ENCODE data around the gene FBXW8. TPM values are rescaled to one million over a fixed set of nuclear protein-coding genes. Genes with fewer than 3 reads are reported as not detected.
A peak's percentile ranks its signal among the peaks of the same experiment; 100 is the strongest.

FBXW8 gene
- total and polyA plus RNA-seq, 2 donors (not counting 3 experiments of a cell fraction or from before 2014, with no cell fraction given): 15.4 TPM

GRCh38 chr12:117046861-117047530 is 136.2 kb downstream of the FBXW8 start:
- BruUV-seq (replicated peaks): no TSS peak
- DNase-seq (ENCODE audit: low read depth, low spot score) (no peak), FAIRE-seq (no peak)
- Histone ChIP-seq H3K9ac (replicated peaks; ENCODE audit: extremely low read depth, insufficient read depth, low read length) (no peak overlapping the region), H3K4me3 (replicated peaks in 1 of 3; ENCODE audit: insufficient read depth in 1 of 3, low read depth in 1 of 3, low read length in 3 of 3) (no peak overlapping the region), H3K9me3 (replicated peaks; ENCODE audit: control insufficient read depth, insufficient read depth, low read length) (no peaks in the 10 kb centered on the region), H3K27me3 (ENCODE audit: control insufficient read depth in 2 of 2, insufficient read depth in 2 of 2, low read length in 2 of 2) (no peaks in the 10 kb centered on the region), H3K4me2 (ENCODE audit: insufficient read depth, low read length) (no peak overlapping the region), H3K4me1 (ENCODE audit: control insufficient read depth, extremely low read depth, insufficient read depth, low read length) (peaks cover 6% of the 10 kb centered on the region), H3K9me1 (replicated peaks; ENCODE audit: control insufficient read depth, extremely low read depth, insufficient read depth, low read length) (no peaks in the 10 kb centered on the region), H3K36me3 (ENCODE audit: control insufficient read depth in 2 of 2, extremely low read depth in 1 of 2, insufficient read depth in 2 of 2, low read length in 2 of 2) (no peaks in the 10 kb centered on the region), H3K27ac (ENCODE audit: insufficient read depth, low read depth, low read length) (no peak overlapping the region), H4K20me1 (replicated peaks; ENCODE audit: control insufficient read depth, extremely low read depth, insufficient read depth, low read length) (no peaks in the 10 kb centered on the region), H2AFZ (ENCODE audit: low read depth, low read length) (no peak overlapping the region), H3K79me2 (ENCODE audit: control insufficient read depth, insufficient read depth, low read length) (no peaks in the 10 kb centered on the region)
- CTCF ChIA-PET: interaction anchor here (1.0 kb wide), 1 partner anchor 10 kb away, joined by 3 read pairs; no protein-coding TSS in a partner anchor
- POLR2A ChIA-PET: no interaction called here
- no peak for TF ChIP-seq POLR2A (IDR thresholded peaks at IDR 0.05; ENCODE audit: low read depth, low read length)
- TF ChIP-seq MAX (IDR thresholded peaks at IDR 0.05; ENCODE audit: insufficient read depth, insufficient read length): no peak
- TF ChIP-seq EZH2 (IDR thresholded peaks at IDR 0.05; ENCODE audit: borderline replicate concordance, low read depth, low read length, severe bottlenecking): no peak
- no peak for TF ChIP-seq MYC (IDR thresholded peaks at IDR 0.05; ENCODE audit: low read depth, low read length)
- intact Hi-C loops (cut with micrococcal nuclease): no loop called here
- dilution Hi-C loops (cut with MboI; ENCODE audit: extremely low pct_ligation_motif_present, low sequenced_read_pairs): no loop called here

- POLR2A ChIA-PET: no interaction called here
- dilution Hi-C loops (cut with MboI; ENCODE audit: extremely low pct_ligation_motif_present, low sequenced_read_pairs): no loop called here
- H3K4me3 ChIP-seq (replicated peaks in 1 of 3; ENCODE audit: insufficient read depth in 1 of 3, low read depth in 1 of 3, low read length in 3 of 3): no peak overlapping the region
- peak; percentile 23 for DNase-seq (ENCODE audit: low read depth, low spot score)
- no peaks in the 10 kb centered on the region for H3K9me3 ChIP-seq (replicated peaks; ENCODE audit: control insufficient read depth, insufficient read depth, low read length)
- H3K27me3 ChIP-seq (ENCODE audit: control insufficient read depth in 2 of 2, insufficient read depth in 2 of 2, low read length in 2 of 2): no peaks in the 10 kb centered on the region
- no peaks in the 10 kb centered on the region for H4K20me1 ChIP-seq (replicated peaks; ENCODE audit: control insufficient read depth, extremely low read depth, insufficient read depth, low read length)
- CTCF ChIA-PET: no interaction called here
- no peak overlapping the region for H3K9ac ChIP-seq (replicated peaks; ENCODE audit: extremely low read depth, insufficient read depth, low read length)
- H3K9me1 ChIP-seq (replicated peaks; ENCODE audit: control insufficient read depth, extremely low read depth, insufficient read depth, low read length): no peaks in the 10 kb centered on the region
- no peaks in the 10 kb centered on the region for H3K79me2 ChIP-seq (ENCODE audit: control insufficient read depth, insufficient read depth, low read length)
- intact Hi-C loops (cut with micrococcal nuclease): no loop called here
- peak overlapping the region; percentile 1 for H2AFZ ChIP-seq (ENCODE audit: low read depth, low read length)
- FAIRE-seq: peak; percentile 24
- no peak overlapping the region for H3K27ac ChIP-seq (ENCODE audit: insufficient read depth, low read depth, low read length)
- TF ChIP-seq FOS (IDR thresholded peaks at IDR 0.05; ENCODE audit: borderline replicate concordance, insufficient read depth, low read length): no peak
- no peak for TF ChIP-seq GATA2 (IDR thresholded peaks at IDR 0.05; ENCODE audit: insufficient read depth, insufficient read length, low read depth, low read length)
- TF ChIP-seq MAX (IDR thresholded peaks at IDR 0.05; ENCODE audit: insufficient read depth, insufficient read length): no peak
- no peak for TF ChIP-seq MYC (IDR thresholded peaks at IDR 0.05; ENCODE audit: low read depth, low read length)
- no peak for TF ChIP-seq JUN (IDR thresholded peaks at IDR 0.05; ENCODE audit: borderline replicate concordance, insufficient read depth, insufficient read length, low read depth)
- H3K4me1 ChIP-seq (ENCODE audit: control insufficient read depth, extremely low read depth, insufficient read depth, low read length): peaks cover 6% of the 10 kb centered on the region
- H3K4me2 ChIP-seq (ENCODE audit: insufficient read depth, low read length): no peak overlapping the region
- BruUV-seq (replicated peaks): no TSS peak
- H3K36me3 ChIP-seq (ENCODE audit: control insufficient read depth in 2 of 2, extremely low read depth in 1 of 2, insufficient read depth in 2 of 2, low read length in 2 of 2): no peaks in the 10 kb centered on the region
Observed at GRCh38 chr12:117047810-117048584, 137.2 kb downstream of the FBXW8 start.

Data from endothelial cell of umbilical vein (primary cell).